OCI-LY1 (cell line): ENCODE results near the gene FAM237A.

Experiments used
- EZH2 ChIP-seq: fragments of 200-600 bp; sonication (generic), shearing (Covaris generic); IDR thresholded peaks from 2 replicates; pipeline ENCODE4 v1.8.0; 2017; ENCODE audit warnings: borderline replicate concordance, mixed run types, mild to moderate bottlenecking, antibody characterized with exemption, low read length, moderate library complexity, mixed read lengths
- TF ChIP-seq, protein P1 (sequence below): fragments of 200-600 bp; sonication (generic), shearing (Covaris generic); IDR thresholded peaks from 2 replicates; pipeline ENCODE4 v1.5.1; 2017; ENCODE audit warnings: mild to moderate bottlenecking, antibody characterized with exemption, low read length, moderate library complexity, mixed read lengths

DNA sequence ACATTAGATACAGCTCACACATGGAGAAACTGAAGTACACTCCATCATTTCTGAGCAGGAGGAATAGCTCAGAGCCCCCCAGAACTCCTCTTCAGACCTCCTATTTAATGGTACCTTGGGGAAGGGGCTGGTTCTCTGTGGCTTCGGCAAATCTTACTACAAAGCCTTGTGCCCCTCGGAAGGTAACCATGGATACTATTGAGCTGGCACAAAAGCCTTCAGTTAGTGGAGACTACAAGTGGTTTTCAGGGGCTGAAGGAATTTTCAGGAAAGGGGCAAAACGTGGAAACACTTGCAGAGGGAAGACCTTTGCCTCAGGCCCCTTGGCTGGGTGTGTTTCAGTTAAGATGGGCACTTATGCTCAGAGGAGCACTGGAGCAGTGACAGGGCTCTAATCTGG is 1.1 kb upstream of the FAM237A start:
- TF ChIP-seq, protein P1, sequence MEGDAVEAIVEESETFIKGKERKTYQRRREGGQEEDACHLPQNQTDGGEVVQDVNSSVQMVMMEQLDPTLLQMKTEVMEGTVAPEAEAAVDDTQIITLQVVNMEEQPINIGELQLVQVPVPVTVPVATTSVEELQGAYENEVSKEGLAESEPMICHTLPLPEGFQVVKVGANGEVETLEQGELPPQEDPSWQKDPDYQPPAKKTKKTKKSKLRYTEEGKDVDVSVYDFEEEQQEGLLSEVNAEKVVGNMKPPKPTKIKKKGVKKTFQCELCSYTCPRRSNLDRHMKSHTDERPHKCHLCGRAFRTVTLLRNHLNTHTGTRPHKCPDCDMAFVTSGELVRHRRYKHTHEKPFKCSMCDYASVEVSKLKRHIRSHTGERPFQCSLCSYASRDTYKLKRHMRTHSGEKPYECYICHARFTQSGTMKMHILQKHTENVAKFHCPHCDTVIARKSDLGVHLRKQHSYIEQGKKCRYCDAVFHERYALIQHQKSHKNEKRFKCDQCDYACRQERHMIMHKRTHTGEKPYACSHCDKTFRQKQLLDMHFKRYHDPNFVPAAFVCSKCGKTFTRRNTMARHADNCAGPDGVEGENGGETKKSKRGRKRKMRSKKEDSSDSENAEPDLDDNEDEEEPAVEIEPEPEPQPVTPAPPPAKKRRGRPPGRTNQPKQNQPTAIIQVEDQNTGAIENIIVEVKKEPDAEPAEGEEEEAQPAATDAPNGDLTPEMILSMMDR = no peak
- no peak for TF ChIP-seq EZH2
